ENCODE data around the gene LPP.
A peak's percentile ranks its signal among the peaks of the same experiment; 100 is the strongest.

The LPP gene

DNA sequence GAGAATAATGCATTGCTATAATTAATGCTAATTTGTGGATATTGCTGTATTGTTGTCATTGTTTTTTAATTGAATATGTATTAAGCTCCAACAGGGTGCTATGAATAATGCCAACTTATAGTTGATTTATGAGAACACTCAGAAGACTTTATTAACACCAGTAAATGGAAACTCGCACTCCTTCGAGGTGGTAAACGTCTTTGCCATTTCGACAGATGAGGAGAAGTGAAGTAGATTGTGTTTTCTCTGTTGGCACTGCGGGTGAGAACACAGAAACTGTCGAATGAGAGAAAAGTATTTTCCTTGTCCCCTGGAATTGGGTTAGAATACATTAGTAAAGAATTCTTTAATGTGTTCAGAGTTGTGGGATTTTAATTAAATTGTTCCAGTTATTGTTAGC is 354.5 kb downstream of the LPP start:
- TF ChIP-seq, protein P1, sequence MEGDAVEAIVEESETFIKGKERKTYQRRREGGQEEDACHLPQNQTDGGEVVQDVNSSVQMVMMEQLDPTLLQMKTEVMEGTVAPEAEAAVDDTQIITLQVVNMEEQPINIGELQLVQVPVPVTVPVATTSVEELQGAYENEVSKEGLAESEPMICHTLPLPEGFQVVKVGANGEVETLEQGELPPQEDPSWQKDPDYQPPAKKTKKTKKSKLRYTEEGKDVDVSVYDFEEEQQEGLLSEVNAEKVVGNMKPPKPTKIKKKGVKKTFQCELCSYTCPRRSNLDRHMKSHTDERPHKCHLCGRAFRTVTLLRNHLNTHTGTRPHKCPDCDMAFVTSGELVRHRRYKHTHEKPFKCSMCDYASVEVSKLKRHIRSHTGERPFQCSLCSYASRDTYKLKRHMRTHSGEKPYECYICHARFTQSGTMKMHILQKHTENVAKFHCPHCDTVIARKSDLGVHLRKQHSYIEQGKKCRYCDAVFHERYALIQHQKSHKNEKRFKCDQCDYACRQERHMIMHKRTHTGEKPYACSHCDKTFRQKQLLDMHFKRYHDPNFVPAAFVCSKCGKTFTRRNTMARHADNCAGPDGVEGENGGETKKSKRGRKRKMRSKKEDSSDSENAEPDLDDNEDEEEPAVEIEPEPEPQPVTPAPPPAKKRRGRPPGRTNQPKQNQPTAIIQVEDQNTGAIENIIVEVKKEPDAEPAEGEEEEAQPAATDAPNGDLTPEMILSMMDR (IDR thresholded peaks at IDR 0.05; ENCODE audit: poor library complexity, severe bottlenecking) = no peak
- Histone ChIP-seq H3K36me3 (ENCODE audit: low read depth) (no peaks in the 10 kb centered on the region), H3K27me3 (ENCODE audit: insufficient read depth, poor library complexity, severe bottlenecking) (no peaks in the 10 kb centered on the region), H3K27ac (ENCODE audit: poor library complexity, severe bottlenecking) (no peak overlapping the region), H3K9me3 (ENCODE audit: severe bottlenecking) (no peaks in the 10 kb centered on the region), H3K4me1 (ENCODE audit: insufficient read depth, poor library complexity, severe bottlenecking) (peaks cover 5% of the 10 kb centered on the region), H3K4me3 (ENCODE audit: severe bottlenecking) (no peak overlapping the region)
- DNase-seq (ENCODE audit: low spot score) (no peak), ATAC-seq (ENCODE audit: low read depth) (no peak)

DNA sequence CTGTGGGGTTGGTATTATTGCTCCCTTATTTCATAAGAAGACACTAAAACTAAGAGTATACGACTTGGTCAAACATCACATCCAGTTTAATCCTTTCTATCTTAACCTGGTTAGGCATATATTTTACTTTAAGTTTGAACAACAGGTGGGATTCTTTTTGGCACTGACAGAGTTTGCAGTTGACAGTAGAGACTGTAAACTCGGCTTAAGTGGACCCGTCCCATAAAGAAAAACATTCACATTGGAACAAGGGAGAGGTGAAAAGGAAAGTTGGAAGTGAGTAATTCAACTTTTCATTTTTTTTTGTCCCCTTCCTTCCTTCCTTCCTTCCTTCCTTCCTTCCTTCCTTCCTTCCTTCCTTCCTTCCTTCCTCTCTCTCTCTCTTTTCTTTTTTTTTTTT is 355.4 kb downstream of the LPP start:
- DNase-seq (ENCODE audit: low spot score) (no peak), ATAC-seq (ENCODE audit: low read depth) (no peak)
- Histone ChIP-seq H3K27ac (ENCODE audit: poor library complexity, severe bottlenecking) (no peak overlapping the region), H3K9me3 (ENCODE audit: severe bottlenecking) (no peaks in the 10 kb centered on the region), H3K4me3 (ENCODE audit: severe bottlenecking) (no peak overlapping the region), H3K36me3 (ENCODE audit: low read depth) (no peaks in the 10 kb centered on the region), H3K27me3 (ENCODE audit: insufficient read depth, poor library complexity, severe bottlenecking) (no peaks in the 10 kb centered on the region), H3K4me1 (ENCODE audit: insufficient read depth, poor library complexity, severe bottlenecking) (peaks cover 5% of the 10 kb centered on the region)
- TF ChIP-seq, protein P1 (IDR thresholded peaks at IDR 0.05; ENCODE audit: poor library complexity, severe bottlenecking) = no peak

DNA sequence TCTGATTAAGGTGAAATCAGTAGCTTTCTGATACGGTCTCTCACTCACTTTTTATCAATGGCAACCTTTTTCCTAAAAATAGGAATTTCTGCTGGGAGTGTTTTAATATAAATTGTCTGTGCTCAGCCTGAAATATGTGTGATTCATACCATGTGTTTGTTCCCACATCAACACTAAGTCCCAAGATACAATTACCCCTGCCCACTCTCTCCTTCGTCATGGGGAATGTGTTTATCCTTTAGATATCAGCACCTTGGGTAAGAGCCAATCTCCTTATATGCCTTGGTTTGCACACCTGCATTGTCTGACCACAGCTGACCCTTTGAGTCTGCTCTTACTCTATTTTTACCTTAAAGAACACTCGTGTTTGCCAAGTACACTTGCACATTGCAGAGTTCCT is 356.4 kb downstream of the LPP start:
- H3K4me1 ChIP-seq (ENCODE audit: insufficient read depth, poor library complexity, severe bottlenecking) = peaks cover 5% of the 10 kb centered on the region
- H3K27ac ChIP-seq (ENCODE audit: poor library complexity, severe bottlenecking) = peak overlapping the region; percentile 18
- TF ChIP-seq, protein P1 (IDR thresholded peaks at IDR 0.05; ENCODE audit: poor library complexity, severe bottlenecking) = no peak
- peak; percentile 94 for ATAC-seq (ENCODE audit: low read depth)
- H3K36me3 ChIP-seq (ENCODE audit: low read depth) = no peaks in the 10 kb centered on the region
- DNase-seq (ENCODE audit: low spot score) = peak; percentile 55
- H3K4me3 ChIP-seq (ENCODE audit: severe bottlenecking) = no peak overlapping the region
- no peaks in the 10 kb centered on the region for H3K9me3 ChIP-seq (ENCODE audit: severe bottlenecking)
- no peaks in the 10 kb centered on the region for H3K27me3 ChIP-seq (ENCODE audit: insufficient read depth, poor library complexity, severe bottlenecking)

DNA sequence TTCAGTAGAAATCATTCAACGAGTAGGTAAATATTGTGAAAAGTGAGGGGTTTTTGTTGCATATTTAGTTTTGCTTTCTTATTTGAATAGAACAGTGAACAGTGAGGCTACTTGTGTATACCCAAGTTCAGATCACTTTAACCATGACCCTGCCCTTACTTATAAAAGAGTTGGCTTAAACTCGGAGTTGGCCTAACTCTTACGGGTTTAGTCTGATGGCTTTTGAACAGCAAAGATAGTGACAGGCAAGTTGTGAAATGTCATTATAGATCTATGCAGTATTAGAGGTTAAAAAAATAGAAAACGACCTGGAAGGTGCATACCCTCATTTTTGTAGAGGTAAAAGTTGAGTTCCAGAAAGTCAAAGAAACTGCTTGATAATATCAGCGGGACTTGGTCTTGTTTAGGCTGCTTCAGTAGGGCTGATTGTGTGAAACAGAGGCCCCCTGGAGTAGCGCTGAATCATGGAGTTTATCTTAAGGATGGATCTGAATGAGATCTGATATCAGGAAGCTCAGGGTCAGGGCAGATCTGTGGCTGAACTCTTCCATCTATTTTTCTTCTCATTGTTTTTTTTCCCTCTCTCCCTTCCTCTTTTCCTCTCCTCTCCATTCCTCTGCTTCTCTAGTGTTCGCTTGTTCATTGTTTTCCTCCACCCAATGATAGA is 359.8 kb downstream of the LPP start:
- DNase-seq (ENCODE audit: low spot score) = no peak
- H3K9me3 ChIP-seq (ENCODE audit: severe bottlenecking) = no peaks in the 10 kb centered on the region
- H3K4me1 ChIP-seq (ENCODE audit: insufficient read depth, poor library complexity, severe bottlenecking) = peaks cover 5% of the 10 kb centered on the region
- TF ChIP-seq, protein P1 (IDR thresholded peaks at IDR 0.05; ENCODE audit: poor library complexity, severe bottlenecking) = no peak
- H3K27me3 ChIP-seq (ENCODE audit: insufficient read depth, poor library complexity, severe bottlenecking) = no peaks in the 10 kb centered on the region
- no peak overlapping the region for H3K4me3 ChIP-seq (ENCODE audit: severe bottlenecking)
- ATAC-seq (ENCODE audit: low read depth) = no peak
- no peaks in the 10 kb centered on the region for H3K36me3 ChIP-seq (ENCODE audit: low read depth)
- H3K27ac ChIP-seq (ENCODE audit: poor library complexity, severe bottlenecking) = no peak overlapping the region

DNA sequence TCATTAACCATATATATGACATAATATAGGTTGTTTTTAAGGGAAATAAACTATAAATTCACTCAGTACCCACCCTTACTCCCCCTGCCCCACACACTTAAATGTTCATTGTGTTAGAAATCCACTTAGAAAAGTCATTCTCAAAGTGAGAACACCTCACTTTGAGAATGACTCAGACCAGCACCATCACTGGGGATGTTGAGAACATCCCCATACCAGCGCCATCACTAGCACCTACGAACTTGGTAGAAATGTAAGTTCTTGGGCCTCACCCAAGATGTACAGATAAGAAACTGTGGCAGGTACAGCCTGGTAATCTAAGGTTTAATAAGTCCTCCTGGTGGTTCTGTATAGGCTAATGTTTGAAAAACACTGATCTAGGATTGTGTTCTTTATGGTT is 362.6 kb downstream of the LPP start:
- H3K27ac ChIP-seq (ENCODE audit: poor library complexity, severe bottlenecking) = no peak overlapping the region
- ATAC-seq (ENCODE audit: low read depth) = no peak
- H3K9me3 ChIP-seq (ENCODE audit: severe bottlenecking) = no peaks in the 10 kb centered on the region
- TF ChIP-seq, protein P1 (IDR thresholded peaks at IDR 0.05; ENCODE audit: poor library complexity, severe bottlenecking) = no peak
- H3K4me1 ChIP-seq (ENCODE audit: insufficient read depth, poor library complexity, severe bottlenecking) = no peaks in the 10 kb centered on the region
- no peaks in the 10 kb centered on the region for H3K36me3 ChIP-seq (ENCODE audit: low read depth)
- no peak for DNase-seq (ENCODE audit: low spot score)
- no peaks in the 10 kb centered on the region for H3K27me3 ChIP-seq (ENCODE audit: insufficient read depth, poor library complexity, severe bottlenecking)
- no peak overlapping the region for H3K4me3 ChIP-seq (ENCODE audit: severe bottlenecking)
